ENCODE measurements around the gene DTL.
"Not testable (repeated sequence)": the region's sequence is repeated elsewhere in the genome, so short reads cannot be mapped to it uniquely, and the experiment has no call there.

DTL gene

GRCh38 chr1:212010004-212010403 is 25.5 kb upstream of the DTL start:
- H3K27ac ChIP-seq (ENCODE audit: low read depth in 2 of 2, low read length in 2 of 2), result no peak overlapping the region
- no peak overlapping the region for H3K9ac ChIP-seq (ENCODE audit: low read depth in 1 of 2, low read length in 2 of 2)
- H3K4me1 ChIP-seq (ENCODE audit: control insufficient read depth in 2 of 2, insufficient read depth in 2 of 2, low read length in 2 of 2), result no peaks in the 10 kb centered on the region
- no peaks in the 10 kb centered on the region for H3K9me3 ChIP-seq (ENCODE audit: control insufficient read depth in 2 of 2, low read length in 2 of 2)
- no peaks in the 10 kb centered on the region for H3K27me3 ChIP-seq (ENCODE audit: control insufficient read depth in 2 of 2, insufficient read depth in 2 of 2, low read length in 2 of 2)
- H3K36me3 ChIP-seq (ENCODE audit: control insufficient read depth in 2 of 2, insufficient read depth in 2 of 2, low read length in 2 of 2), result peaks cover 10 to 16% of the 10 kb centered on the region in 2 donors
- no peak overlapping the region for H3K4me3 ChIP-seq (ENCODE audit: low read length in 2 of 2)

DNA sequence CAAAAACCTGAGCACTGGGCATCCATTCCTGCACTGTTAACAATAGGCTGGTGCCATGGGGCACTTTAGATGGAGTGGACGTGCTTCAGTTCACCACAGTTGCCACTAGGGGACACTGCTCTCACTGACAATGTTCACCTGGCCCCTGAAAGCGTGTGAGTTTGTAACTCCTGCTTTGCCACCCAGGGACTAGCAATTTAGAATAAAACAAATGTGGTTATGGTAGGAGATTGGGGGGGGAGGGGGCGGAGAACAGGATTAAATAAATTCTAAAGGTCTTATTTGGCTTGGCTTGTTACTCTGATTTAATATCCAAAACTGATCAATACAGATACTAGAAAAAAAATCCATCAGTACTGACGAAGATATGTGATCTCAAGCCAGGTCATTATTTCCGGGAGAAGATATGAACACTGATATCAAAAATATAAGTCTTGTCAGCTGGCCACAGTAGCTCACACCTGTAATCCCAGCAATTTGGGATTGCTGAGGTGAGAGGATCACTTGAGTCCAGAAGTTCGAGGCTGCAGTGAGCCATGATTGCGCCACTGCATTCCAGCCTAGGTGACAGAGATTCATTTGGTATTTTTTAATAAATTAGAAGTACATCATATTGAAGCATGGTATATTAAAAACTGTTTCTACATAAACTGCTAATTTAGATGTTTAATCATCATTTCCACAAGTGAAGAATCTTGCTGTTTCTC is 23.4 kb upstream of the DTL start:
- Histone ChIP-seq H3K9me3 (ENCODE audit: control insufficient read depth in 2 of 2, low read length in 2 of 2) (no peaks in the 10 kb centered on the region), H3K4me3 (ENCODE audit: low read length in 2 of 2) (no peak overlapping the region), H3K4me1 (ENCODE audit: control insufficient read depth in 2 of 2, insufficient read depth in 2 of 2, low read length in 2 of 2) (no peaks in the 10 kb centered on the region), H3K27ac (ENCODE audit: low read depth in 2 of 2, low read length in 2 of 2) (no peak overlapping the region), H3K36me3 (ENCODE audit: control insufficient read depth in 2 of 2, insufficient read depth in 2 of 2, low read length in 2 of 2) (peaks cover 15% of the 10 kb centered on the region in 2 donors), H3K27me3 (ENCODE audit: control insufficient read depth in 2 of 2, insufficient read depth in 2 of 2, low read length in 2 of 2) (no peaks in the 10 kb centered on the region), H3K9ac (ENCODE audit: low read depth in 1 of 2, low read length in 2 of 2) (no peak overlapping the region)

- Histone ChIP-seq H3K4me3 (ENCODE audit: low read length in 2 of 2) (no peak overlapping the region), H3K36me3 (ENCODE audit: control insufficient read depth in 2 of 2, insufficient read depth in 2 of 2, low read length in 2 of 2) (peaks cover 9 to 14% of the 10 kb centered on the region in 2 donors), H3K27me3 (ENCODE audit: control insufficient read depth in 2 of 2, insufficient read depth in 2 of 2, low read length in 2 of 2) (no peaks in the 10 kb centered on the region), H3K27ac (ENCODE audit: low read depth in 2 of 2, low read length in 2 of 2) (no peak overlapping the region), H3K4me1 (ENCODE audit: control insufficient read depth in 2 of 2, insufficient read depth in 2 of 2, low read length in 2 of 2) (no peaks in the 10 kb centered on the region), H3K9ac (ENCODE audit: low read depth in 1 of 2, low read length in 2 of 2) (no peak overlapping the region), H3K9me3 (ENCODE audit: control insufficient read depth in 2 of 2, low read length in 2 of 2) (no peaks in the 10 kb centered on the region)
Observed at GRCh38 chr1:212013672-212014071, 21.9 kb upstream of the DTL start.

DNA sequence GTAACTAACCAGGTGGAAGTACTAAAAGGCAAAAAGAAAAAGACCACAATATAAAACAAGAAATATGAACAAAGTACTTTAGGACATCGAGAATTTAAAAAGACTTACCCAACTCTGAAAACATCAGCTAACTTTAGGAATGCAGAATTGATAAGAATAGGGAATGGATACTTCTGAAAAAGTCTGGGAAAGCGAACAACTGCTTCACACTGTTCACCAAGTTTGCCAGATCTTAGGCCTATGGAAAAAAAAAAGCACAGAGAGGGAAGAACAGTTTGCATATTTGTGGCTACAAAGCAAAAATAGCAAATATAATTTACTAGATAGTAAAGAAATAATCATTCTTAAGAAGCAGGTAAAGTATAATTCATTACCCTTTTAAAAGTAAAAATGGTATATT is 14.6 kb upstream of the DTL start:
- Histone ChIP-seq H3K27ac (ENCODE audit: low read depth in 2 of 2, low read length in 2 of 2) (no peak overlapping the region), H3K4me1 (ENCODE audit: control insufficient read depth in 2 of 2, insufficient read depth in 2 of 2, low read length in 2 of 2) (no peaks in the 10 kb centered on the region), H3K27me3 (ENCODE audit: control insufficient read depth in 2 of 2, insufficient read depth in 2 of 2, low read length in 2 of 2) (no peaks in the 10 kb centered on the region), H3K9ac (ENCODE audit: low read depth in 1 of 2, low read length in 2 of 2) (no peak overlapping the region), H3K9me3 (ENCODE audit: control insufficient read depth in 2 of 2, low read length in 2 of 2) (no peaks in the 10 kb centered on the region), H3K4me3 (ENCODE audit: low read length in 2 of 2) (no peak overlapping the region), H3K36me3 (ENCODE audit: control insufficient read depth in 2 of 2, insufficient read depth in 2 of 2, low read length in 2 of 2) (peaks cover 6 to 13% of the 10 kb centered on the region in 2 donors)

DNA sequence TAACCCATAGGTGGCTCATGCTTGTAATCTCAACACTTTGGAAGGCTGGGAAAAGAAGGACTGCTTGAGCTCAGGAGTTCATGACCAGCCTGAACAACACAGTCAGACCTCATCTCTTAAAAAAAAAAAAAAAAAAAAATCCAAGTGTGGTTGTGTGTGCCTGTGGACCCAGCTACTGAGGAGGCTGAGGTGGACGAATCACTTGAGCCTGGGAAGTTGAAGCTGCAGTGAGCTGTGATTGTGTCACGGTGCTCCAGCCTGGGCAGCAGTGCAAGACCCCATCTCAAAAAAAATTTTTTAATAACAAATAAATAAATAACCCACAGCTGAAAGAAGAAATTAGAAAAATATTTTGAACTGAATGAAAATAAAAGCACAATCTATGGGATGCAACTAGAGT is 14.0 kb upstream of the DTL start:
- H3K36me3 ChIP-seq (ENCODE audit: control insufficient read depth in 2 of 2, insufficient read depth in 2 of 2, low read length in 2 of 2), result peaks cover under 1 to 7% of the 10 kb centered on the region in 2 donors
- H3K9me3 ChIP-seq (ENCODE audit: control insufficient read depth in 2 of 2, low read length in 2 of 2), result no peaks in the 10 kb centered on the region
- H3K4me3 ChIP-seq (ENCODE audit: low read length in 2 of 2), result no peak overlapping the region
- H3K4me1 ChIP-seq (ENCODE audit: control insufficient read depth in 2 of 2, insufficient read depth in 2 of 2, low read length in 2 of 2), result no peaks in the 10 kb centered on the region
- H3K27me3 ChIP-seq (ENCODE audit: control insufficient read depth in 2 of 2, insufficient read depth in 2 of 2, low read length in 2 of 2), result no peaks in the 10 kb centered on the region
- H3K27ac ChIP-seq (ENCODE audit: low read depth in 2 of 2, low read length in 2 of 2), result no peak overlapping the region
- H3K9ac ChIP-seq (ENCODE audit: low read depth in 1 of 2, low read length in 2 of 2), result no peak overlapping the region

- H3K27ac ChIP-seq (ENCODE audit: low read depth in 2 of 2, low read length in 2 of 2); H3K4me3 ChIP-seq (ENCODE audit: low read length in 2 of 2); H3K4me1 ChIP-seq (ENCODE audit: control insufficient read depth in 2 of 2, insufficient read depth in 2 of 2, low read length in 2 of 2); H3K36me3 ChIP-seq (ENCODE audit: control insufficient read depth in 2 of 2, insufficient read depth in 2 of 2, low read length in 2 of 2); H3K27me3 ChIP-seq (ENCODE audit: control insufficient read depth in 2 of 2, insufficient read depth in 2 of 2, low read length in 2 of 2); H3K9me3 ChIP-seq (ENCODE audit: control insufficient read depth in 2 of 2, low read length in 2 of 2); H3K9ac ChIP-seq (ENCODE audit: low read depth in 1 of 2, low read length in 2 of 2): not testable (repeated sequence)
Observed at GRCh38 chr1:212022908-212023307, 12.6 kb upstream of the DTL start.

DNA sequence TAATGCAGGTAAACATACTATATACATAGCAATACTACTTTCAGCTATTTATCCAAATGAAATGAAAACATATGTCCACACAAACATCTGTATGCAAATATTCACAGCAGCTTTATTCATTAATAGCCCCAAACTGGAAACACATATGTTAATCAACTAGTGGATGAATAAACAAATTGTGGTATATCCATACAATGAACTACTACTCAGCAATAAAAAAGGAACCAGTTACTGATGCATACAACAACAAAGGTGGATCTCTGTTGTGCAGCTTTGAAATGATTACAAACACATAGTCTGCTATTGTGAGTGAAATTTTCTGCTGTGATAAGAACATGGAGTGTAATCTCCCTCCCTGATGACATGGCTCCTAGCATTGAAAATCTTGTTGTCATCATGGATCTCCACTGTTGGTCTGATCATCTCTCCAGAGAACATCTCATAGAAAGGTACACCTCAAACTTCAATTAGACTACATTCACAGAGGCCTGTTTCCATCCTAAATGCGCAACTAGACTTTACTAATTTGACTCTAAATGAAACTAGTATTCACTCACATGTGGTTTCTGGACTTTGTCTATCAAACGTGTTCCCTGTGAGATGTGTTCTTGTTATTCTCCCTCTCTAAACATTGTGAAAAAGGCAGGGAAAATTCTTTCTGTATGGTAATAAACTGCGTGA is 10.9 kb upstream of the DTL start:
- no peak overlapping the region for H3K27ac ChIP-seq (ENCODE audit: low read depth in 2 of 2, low read length in 2 of 2)
- H3K4me1 ChIP-seq (ENCODE audit: control insufficient read depth in 2 of 2, insufficient read depth in 2 of 2, low read length in 2 of 2), result no peaks in the 10 kb centered on the region
- H3K9ac ChIP-seq (ENCODE audit: low read depth in 1 of 2, low read length in 2 of 2), result no peak overlapping the region
- H3K27me3 ChIP-seq (ENCODE audit: control insufficient read depth in 2 of 2, insufficient read depth in 2 of 2, low read length in 2 of 2), result no peaks in the 10 kb centered on the region
- peaks cover 0 to 7% of the 10 kb centered on the region in 2 donors for H3K36me3 ChIP-seq (ENCODE audit: control insufficient read depth in 2 of 2, insufficient read depth in 2 of 2, low read length in 2 of 2)
- H3K9me3 ChIP-seq (ENCODE audit: control insufficient read depth in 2 of 2, low read length in 2 of 2), result no peaks in the 10 kb centered on the region
- H3K4me3 ChIP-seq (ENCODE audit: low read length in 2 of 2), result no peak overlapping the region

GRCh38 chr1:212027727-212028126 is 7.8 kb upstream of the DTL start:
- not testable (repeated sequence) for H3K27ac ChIP-seq (ENCODE audit: low read depth in 2 of 2, low read length in 2 of 2); H3K4me1 ChIP-seq (ENCODE audit: control insufficient read depth in 2 of 2, insufficient read depth in 2 of 2, low read length in 2 of 2); H3K9me3 ChIP-seq (ENCODE audit: control insufficient read depth in 2 of 2, low read length in 2 of 2)

GRCh38 chr1:212030936-212031528 is 4.5 kb upstream of the DTL start:
- H3K4me1 ChIP-seq (ENCODE audit: control insufficient read depth in 2 of 2, insufficient read depth in 2 of 2, low read length in 2 of 2), result peaks cover 4 to 9% of the 10 kb centered on the region in 2 donors

More at GRCh38 chr1:212027727-212028126, 7.8 kb upstream of the DTL start:
- not testable (repeated sequence) for H3K27me3 ChIP-seq (ENCODE audit: control insufficient read depth in 2 of 2, insufficient read depth in 2 of 2, low read length in 2 of 2); H3K9ac ChIP-seq (ENCODE audit: low read depth in 1 of 2, low read length in 2 of 2); H3K36me3 ChIP-seq (ENCODE audit: control insufficient read depth in 2 of 2, insufficient read depth in 2 of 2, low read length in 2 of 2); H3K4me3 ChIP-seq (ENCODE audit: low read length in 2 of 2)

DNA sequence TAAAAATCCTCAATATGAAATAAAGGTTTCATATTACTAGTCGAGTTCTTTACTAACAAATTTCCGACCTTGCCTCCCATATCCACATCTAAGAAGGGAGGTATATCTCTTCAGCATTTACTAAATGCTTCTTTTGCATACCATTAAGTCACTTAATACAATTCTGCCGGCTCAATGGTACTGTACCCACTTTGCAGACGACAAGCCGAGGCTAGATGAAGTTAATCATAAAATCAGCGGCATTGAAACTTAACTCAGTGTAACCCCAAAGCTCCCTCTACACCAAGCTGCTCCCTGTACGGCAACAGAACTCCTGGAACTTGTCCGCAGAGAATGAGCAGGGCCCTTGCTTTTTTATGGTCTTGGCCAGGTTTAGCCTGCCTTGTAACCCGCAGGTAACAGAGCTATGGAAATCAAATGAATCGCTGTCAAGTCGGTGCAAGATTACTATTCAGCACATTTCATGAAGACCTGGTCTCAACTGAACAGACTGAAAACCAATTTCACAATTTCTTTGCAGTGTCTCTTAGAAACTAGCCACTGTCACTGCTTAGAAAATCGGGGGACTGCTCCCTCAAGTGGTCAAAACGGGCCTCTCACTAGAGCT is 929 bp upstream of the DTL start:
- Histone ChIP-seq H3K4me3 (ENCODE audit: low read length in 2 of 2) (peak overlapping the region; percentile 78 to 96), H3K9ac (ENCODE audit: low read depth in 1 of 2, low read length in 2 of 2) (peak overlapping the region; percentile 62 to 89), H3K36me3 (ENCODE audit: control insufficient read depth in 2 of 2, insufficient read depth in 2 of 2, low read length in 2 of 2) (no peaks in the 10 kb centered on the region), H3K9me3 (ENCODE audit: control insufficient read depth in 2 of 2, low read length in 2 of 2) (no peaks in the 10 kb centered on the region), H3K4me1 (ENCODE audit: control insufficient read depth in 2 of 2, insufficient read depth in 2 of 2, low read length in 2 of 2) (peaks cover 6 to 11% of the 10 kb centered on the region in 2 donors), H3K27me3 (ENCODE audit: control insufficient read depth in 2 of 2, insufficient read depth in 2 of 2, low read length in 2 of 2) (no peaks in the 10 kb centered on the region), H3K27ac (ENCODE audit: low read depth in 2 of 2, low read length in 2 of 2) (peak overlapping the region; percentile 90)

More at GRCh38 chr1:212030936-212031528, 4.5 kb upstream of the DTL start:
- H3K4me3 ChIP-seq (ENCODE audit: low read length in 2 of 2), result no peak overlapping the region
- H3K9me3 ChIP-seq (ENCODE audit: control insufficient read depth in 2 of 2, low read length in 2 of 2), result no peaks in the 10 kb centered on the region
- no peaks in the 10 kb centered on the region for H3K36me3 ChIP-seq (ENCODE audit: control insufficient read depth in 2 of 2, insufficient read depth in 2 of 2, low read length in 2 of 2)
- H3K27me3 ChIP-seq (ENCODE audit: control insufficient read depth in 2 of 2, insufficient read depth in 2 of 2, low read length in 2 of 2), result no peaks in the 10 kb centered on the region
- no peak overlapping the region for H3K9ac ChIP-seq (ENCODE audit: low read depth in 1 of 2, low read length in 2 of 2)
- H3K27ac ChIP-seq (ENCODE audit: low read depth in 2 of 2, low read length in 2 of 2), result no peak overlapping the region

Data from mucosa of rectum (tissue), 2 donors.